ENCODE data around the gene TMEM256.

TMEM256 gene

DNA sequence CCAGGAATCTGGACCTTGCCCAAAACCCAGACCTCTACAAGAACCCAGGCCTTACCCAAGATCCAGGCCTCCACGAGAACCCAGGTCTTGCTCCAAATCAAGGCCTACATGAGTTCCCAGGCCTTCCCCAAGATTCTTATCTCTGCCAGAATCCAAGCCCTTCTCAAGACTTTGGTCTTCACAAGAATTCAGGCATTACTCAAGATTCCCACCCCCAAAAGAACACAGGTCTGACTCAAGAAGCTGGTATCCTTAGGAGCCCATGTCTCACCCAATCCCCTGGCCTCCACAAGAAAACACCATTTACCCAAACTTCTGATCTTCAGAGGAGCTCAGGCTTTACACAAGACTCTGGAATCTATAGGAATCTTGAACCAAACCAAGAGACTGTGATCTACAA lies 27.3 kb upstream of the TMEM256 start:
- in situ Hi-C loops (cut with MboI; ENCODE audit: low sequenced_read_pairs), result no loop called here

GRCh38 chr17:7429722-7430121 lies 25.8 kb upstream of the TMEM256 start:
- in situ Hi-C loops (cut with MboI; ENCODE audit: low sequenced_read_pairs), result no loop called here

DNA sequence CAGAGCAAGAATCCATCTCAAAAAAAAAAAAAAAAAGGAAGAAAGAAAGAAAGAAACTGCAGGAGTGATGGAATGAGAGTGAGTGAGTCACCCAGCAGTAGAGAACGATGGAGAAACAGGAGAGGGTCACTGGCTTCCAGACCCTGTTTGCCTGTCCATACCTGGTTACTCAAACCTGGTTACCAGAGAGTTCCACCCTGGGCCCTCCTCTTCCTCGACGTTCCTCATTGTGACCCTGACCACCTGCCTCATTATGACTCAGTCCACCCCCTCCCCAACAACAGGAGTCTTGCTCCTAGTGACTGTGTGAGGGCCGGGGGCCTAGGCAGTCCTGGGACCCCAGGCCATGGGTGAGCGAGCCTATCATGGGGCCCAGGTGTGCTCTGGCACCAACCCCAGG lies 24.7 kb upstream of the TMEM256 start, which contains the start of gene SPEM3:
SPEM3 (plus strand) TSS at position 301 of the 400 bp plus-strand sequence; CDS start at position 347, 46 bp downstream.
- in situ Hi-C loops (cut with MboI; ENCODE audit: low sequenced_read_pairs), result no loop called here

- in situ Hi-C loops (cut with MboI; ENCODE audit: low sequenced_read_pairs), result no loop called here
These were observed 23.7 kb upstream of the TMEM256 start for GRCh38 chr17:7427549-7427948.

DNA sequence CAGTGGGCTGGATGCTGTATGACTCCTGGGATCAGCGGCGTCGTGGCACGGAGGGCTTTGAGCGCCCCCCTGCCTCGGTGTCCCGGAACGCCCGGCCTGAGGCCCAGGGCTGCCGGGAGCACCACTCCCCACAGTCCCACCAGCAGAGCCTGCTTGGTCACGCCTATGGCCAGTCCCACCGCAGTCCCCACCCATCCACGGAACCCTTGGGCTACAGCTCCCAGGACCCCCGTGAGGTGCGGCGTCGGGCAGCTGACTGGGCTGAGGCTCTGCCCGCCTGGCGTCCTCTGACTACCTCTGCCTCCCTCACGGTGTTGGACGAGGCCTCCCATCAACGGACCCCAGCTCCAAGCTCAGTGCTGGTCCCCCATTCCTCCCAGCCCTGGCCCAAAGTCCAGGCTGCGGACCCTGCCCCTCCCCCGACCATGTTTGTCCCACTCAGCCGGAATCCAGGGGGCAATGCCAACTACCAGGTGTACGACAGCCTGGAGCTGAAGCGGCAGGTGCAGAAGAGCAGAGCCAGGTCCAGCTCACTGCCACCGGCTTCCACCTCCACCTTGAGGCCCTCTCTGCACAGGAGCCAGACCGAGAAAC lies 23.1 kb upstream of the TMEM256 start:
- in situ Hi-C loops (cut with MboI; ENCODE audit: low sequenced_read_pairs), result no loop called here

DNA sequence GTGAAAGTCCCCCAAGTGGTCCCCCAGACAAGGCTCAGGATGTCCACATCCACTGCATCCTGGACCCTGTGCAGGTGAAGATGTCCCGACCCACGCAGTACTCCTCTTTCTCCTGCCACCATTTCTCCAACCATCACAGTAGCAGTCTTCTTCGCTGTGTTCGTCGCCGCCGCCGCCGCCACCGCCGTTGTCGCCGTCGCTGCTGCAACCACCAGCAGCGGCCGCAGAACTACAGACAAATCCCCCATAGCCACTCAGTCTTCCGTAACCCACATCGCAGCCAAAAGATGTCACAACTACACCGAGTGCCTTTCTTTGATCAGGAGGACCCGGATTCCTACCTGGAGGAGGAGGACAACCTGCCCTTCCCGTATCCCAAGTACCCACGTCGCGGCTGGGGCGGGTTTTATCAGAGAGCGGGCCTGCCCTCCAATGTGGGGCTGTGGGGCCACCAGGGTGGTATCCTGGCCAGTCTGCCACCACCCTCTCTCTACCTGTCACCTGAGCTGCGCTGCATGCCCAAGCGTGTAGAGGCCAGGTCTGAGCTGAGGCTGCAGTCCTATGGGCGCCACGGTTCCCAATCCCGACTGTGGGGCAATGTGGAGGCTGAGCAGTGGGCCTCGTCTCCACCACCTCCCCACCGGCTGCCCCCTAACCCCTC lies 22.4 kb upstream of the TMEM256 start:
- in situ Hi-C loops (cut with MboI; ENCODE audit: low sequenced_read_pairs), result no loop called here

GRCh38 chr17:7425756-7426155 lies 21.9 kb upstream of the TMEM256 start:
- in situ Hi-C loops (cut with MboI; ENCODE audit: low sequenced_read_pairs), result no loop called here

- in situ Hi-C loops (cut with MboI; ENCODE audit: low sequenced_read_pairs), result no loop called here
These were observed 21.4 kb upstream of the TMEM256 start, which contains the start of gene SPEM2 for GRCh38 chr17:7425316-7425715. Gene SPEM2 (plus strand): TSS chr17:7425616. CDS start chr17:7425689, 73 bp downstream.

DNA sequence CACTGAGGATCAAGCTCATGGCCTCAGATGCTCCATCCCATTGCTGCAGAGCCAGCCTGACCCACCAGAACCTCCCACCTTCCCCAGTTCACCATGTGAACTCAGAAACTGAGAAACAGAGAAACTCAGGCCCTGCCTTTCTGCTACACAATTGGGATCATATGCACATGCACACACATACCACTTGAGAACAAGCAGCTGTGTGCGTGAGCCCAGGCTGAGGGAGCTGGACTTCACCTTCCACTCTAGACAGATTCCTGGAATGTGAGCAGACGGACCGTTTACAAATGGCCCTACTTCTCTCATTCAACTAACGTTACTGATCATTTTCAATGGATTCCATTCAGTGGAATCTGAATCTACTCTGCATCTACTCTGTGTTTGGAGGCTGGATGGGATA lies 19.8 kb upstream of the TMEM256 start:
- in situ Hi-C loops (cut with MboI; ENCODE audit: low sequenced_read_pairs), result no loop called here

DNA sequence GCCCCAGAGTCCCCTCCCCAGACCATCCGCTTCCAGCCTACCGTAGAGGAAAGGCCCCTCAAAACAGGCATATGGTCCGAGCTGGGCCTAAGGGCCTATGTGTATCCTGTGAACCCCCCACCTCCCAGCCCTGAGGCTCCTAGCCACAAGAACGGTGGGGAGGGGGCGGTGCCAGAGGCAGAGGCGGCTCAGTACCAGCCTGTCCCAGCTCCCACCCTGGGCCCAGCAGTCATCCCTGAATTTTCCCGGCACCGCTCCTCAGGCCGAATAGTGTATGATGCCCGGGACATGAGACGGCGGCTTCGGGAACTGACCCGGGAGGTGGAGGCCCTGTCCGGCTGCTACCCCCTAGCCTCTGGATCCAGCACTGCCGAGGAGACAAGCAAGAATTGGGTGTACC lies 17.3 kb upstream of the TMEM256 start:
- in situ Hi-C loops (cut with MboI; ENCODE audit: low sequenced_read_pairs), result no loop called here

DNA sequence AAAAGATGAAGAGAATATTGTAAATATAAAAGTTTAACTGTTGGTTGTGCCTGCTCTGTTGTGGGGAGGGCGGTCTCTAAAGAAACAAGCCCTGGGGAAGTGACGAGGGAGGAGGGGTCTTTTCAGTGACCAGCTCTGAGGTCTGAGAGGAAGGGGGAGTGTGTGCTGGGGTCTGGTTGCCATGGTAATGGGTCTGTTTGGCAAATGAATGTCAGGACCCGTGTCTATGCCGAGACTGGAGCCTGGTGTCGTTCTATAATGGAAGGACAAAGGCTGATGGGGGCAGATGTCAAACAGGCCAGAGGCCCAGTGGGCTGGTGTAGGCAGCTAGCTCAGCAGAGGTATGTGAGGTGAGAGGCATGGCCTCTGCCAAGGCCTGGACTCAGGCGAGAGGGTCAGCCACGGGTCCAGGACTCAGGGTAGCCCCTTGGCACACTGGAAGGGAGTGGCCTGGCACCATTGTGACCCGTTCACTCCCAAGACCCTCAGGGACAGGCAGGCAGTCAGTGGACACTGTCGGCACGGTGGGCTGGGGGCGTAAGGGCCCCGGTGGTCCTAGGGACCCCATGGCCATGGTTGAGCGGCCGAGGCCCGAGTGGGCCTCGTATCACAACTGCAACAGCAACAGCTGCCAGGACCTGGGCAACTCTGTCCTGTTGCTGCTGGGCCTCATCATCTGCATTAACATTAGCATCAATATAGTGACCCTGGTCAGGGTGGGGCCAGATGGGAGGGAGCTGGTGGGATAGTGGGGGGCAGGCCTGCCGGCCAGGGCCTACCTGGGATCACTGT lies 16.1 kb upstream of the TMEM256 start, which contains the start of gene SPEM1:
SPEM1 (plus strand) TSS at position 506 of the 792 bp plus-strand sequence; CDS start at position 567, 61 bp downstream.
- in situ Hi-C loops (cut with MboI; ENCODE audit: low sequenced_read_pairs), result no loop called here

DNA sequence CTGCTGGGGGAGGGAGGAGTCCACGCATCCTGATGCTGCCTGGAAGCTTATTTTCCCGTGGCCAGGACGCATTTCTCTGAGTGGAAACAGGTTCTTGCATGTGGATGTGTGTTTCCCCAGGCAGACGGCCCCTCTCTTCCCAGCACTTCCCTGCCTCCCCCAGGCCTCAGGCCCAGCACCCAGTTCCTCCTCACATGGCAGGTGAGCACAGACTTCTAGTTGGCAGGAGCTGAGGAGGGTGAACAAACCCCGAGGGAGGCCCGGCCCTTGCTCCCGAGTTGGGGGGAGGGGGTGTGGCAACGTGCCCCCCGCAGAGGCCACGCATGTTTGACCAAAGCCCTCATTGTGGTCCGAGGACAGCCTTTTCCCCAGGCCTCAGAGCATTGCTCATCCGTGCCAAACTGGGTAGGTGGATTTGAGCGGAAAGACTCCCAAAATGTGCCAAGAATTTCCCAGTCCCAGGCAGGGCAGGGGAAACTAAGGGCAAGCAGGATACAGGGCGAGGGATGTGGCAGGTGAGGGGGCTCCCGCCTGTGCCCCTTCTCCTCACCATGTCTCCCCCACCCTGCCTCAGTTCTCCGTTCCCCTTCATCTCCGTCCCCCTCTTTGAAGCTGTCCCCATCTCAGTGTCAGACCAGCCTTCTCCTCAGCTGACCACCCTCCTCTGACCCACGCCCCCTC lies 14.7 kb upstream of the TMEM256 start:
- in situ Hi-C loops (cut with MboI; ENCODE audit: low sequenced_read_pairs), result no loop called here

- in situ Hi-C loops (cut with MboI; ENCODE audit: low sequenced_read_pairs), result no loop called here
These were observed 13.3 kb upstream of the TMEM256 start for GRCh38 chr17:7417056-7417655.

- in situ Hi-C loops (cut with MboI; ENCODE audit: low sequenced_read_pairs), result no loop called here
These were observed 12.4 kb upstream of the TMEM256 start for GRCh38 chr17:7416323-7416722.

DNA sequence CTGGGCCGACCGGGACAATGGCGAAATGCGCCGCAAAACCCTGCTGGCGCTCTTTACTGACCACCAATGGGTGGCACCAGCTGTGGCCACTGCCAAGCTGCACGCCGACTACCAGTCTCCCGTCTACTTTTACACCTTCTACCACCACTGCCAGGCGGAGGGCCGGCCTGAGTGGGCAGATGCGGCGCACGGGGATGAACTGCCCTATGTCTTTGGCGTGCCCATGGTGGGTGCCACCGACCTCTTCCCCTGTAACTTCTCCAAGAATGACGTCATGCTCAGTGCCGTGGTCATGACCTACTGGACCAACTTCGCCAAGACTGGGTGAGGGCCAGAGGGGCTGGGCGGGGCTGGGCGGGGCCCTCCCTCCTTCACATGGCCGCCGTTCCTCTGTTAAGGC lies 11.9 kb upstream of the TMEM256 start:
- in situ Hi-C loops (cut with MboI; ENCODE audit: low sequenced_read_pairs), result no loop called here

DNA sequence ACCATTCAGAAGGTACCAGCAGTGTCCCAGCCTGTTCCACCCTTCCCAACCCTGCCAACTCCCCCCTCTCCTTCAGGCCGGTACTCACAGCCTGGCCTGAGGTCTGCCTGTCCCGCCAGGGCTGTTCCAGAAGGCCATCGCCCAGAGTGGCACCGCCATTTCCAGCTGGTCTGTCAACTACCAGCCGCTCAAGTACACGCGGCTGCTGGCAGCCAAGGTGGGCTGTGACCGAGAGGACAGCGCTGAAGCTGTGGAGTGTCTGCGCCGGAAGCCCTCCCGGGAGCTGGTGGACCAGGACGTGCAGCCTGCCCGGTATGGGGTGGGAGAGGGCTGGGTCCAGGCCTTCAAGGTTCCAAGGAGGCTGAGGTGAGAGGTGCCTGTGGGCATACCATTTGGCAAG lies 10.9 kb upstream of the TMEM256 start:
- in situ Hi-C loops (cut with MboI; ENCODE audit: low sequenced_read_pairs), result no loop called here

- in situ Hi-C loops (cut with MboI; ENCODE audit: low sequenced_read_pairs), result no loop called here
These were observed 9.6 kb upstream of the TMEM256 start for GRCh38 chr17:7413346-7413985.

- in situ Hi-C loops (cut with MboI; ENCODE audit: low sequenced_read_pairs), result no loop called here
These were observed 7.5 kb upstream of the TMEM256 start for GRCh38 chr17:7411427-7411750.

DNA sequence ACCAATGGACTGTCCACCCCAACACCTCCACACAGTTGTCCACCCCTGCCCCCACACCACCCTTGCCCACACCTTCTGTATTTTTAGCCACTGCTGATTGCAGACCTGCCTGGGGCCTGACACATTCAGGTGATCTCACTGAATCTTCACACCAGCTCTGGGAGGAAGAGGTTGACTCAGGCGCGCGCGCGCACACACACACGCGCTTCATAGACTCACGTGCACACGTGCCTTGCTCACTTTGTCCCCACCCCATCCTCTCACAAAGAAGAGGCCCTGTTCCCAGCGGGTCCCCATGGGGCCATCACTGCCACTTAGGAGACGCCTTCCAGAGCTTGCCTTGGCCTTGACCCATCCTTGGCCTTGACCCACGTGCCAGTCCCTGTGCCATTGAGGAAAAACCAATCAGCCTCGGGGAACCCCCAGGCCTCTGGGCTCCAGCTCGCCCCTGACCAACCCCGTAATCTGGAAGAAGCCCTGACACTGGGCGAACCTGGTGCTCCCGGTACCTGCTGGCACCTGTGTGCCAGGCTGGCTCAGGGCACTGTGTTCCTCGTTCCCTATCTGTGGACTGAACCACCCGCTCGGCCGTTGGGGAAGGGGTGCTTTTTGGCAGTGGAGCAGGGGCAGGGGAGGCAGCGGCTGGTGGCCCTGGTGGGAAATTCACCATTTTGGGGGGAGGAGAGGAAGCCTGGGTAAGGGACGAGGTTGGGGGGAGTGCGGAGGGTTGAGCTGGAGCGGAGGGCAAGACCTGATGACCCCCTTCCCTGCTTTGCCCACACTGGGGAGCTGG lies 6.9 kb upstream of the TMEM256 start:
- in situ Hi-C loops (cut with MboI; ENCODE audit: low sequenced_read_pairs), result no loop called here

DNA sequence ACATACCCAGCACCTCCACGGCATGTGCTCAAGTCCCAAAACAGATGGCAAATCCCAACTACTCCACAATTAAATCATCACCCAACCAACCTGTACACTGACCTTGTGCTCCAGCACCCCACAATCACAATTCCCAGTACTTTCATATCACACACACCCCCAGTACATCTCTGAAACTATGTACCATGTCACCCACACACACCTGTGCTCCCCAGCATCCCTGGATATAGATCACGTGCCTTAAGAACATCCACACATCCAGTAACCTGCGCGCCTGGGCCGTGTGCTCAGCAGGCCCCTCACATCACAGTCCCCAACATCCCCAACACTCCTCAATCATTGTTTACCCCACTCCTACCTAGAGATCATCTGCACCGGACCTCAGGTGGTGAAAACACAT lies 5.8 kb upstream of the TMEM256 start:
- in situ Hi-C loops (cut with MboI; ENCODE audit: low sequenced_read_pairs), result no loop called here

Data from HL-60/S4 (cell line).